Measurements from ENCODE around the gene PASD1.

- no peak for TF ChIP-seq CTCF (IDR thresholded peaks at IDR 0.05)
- TF ChIP-seq POLR2AphosphoS5 (IDR thresholded peaks at IDR 0.05) = no peak
These were observed 138.7 kb downstream of the PASD1 start for GRCh38 chrX:151702026-151702714.
